Activated CD8-positive, alpha-beta memory T cell treated with anti-CD3 and anti-CD28 coated beads, Interleukin-2, amount 10 ng/mL, durations not matched to agents 7 days and 5 days (primary cell): Measurements from ENCODE around the gene DHX36. TPM values are rescaled to one million over a fixed set of nuclear protein-coding genes. Genes with fewer than 3 reads are reported as not detected.

Experiments
- ATAC-seq: fragments of 150-1000 bp; cut with Tn5 transposase; one replicate; pipeline ENCODE4 v1.10.0; 2021; ENCODE audit warnings: moderate library complexity
- CTCF ChIA-PET: fragments of 350-600 bp; sonication (Branson Sonifier 250); formaldehyde crosslinking; loops from one replicate; lab custom pipeline; 2021; ENCODE audit warnings: antibody characterized with exemption; lab: Charles Lee
- DNase-seq: peaks from one replicate; pipeline ENCODE4 v3.0.0-alpha.2; 2020
- H3K27ac Mint-ChIP-seq: one replicate; pipeline ENCODE4 v1.8.0; 2021; ENCODE audit warnings: mild to moderate bottlenecking, mixed read lengths
- H3K27me3 Mint-ChIP-seq: one replicate; pipeline ENCODE4 v1.8.0; 2021; ENCODE audit warnings: mixed read lengths
- H3K36me3 Mint-ChIP-seq: one replicate; pipeline ENCODE4 v1.8.0; 2021; ENCODE audit warnings: mild to moderate bottlenecking, mixed read lengths
- H3K4me1 Mint-ChIP-seq: one replicate; pipeline ENCODE4 v1.8.0; 2021; ENCODE audit warnings: mixed read lengths
- H3K4me3 Mint-ChIP-seq: one replicate; pipeline ENCODE4 v1.8.0; 2021; ENCODE audit warnings: mild to moderate bottlenecking, moderate library complexity, mixed read lengths
- H3K9me3 Mint-ChIP-seq: one replicate; pipeline ENCODE4 v1.8.0; 2022; ENCODE audit warnings: low read depth, mixed read lengths
- total RNA-seq, 2 experiments: library from RNA; stranded (reverse); gene quantifications; one replicate each; pipeline ENCODE4 v1.2.3, GENCODE V29; 2021

DHX36 gene
- total RNA-seq, 2 experiments from 2014 or later = 70.5 to 77.2 TPM

- no peaks in the 10 kb centered on the region for H3K27me3 Mint-ChIP-seq
- H3K27ac Mint-ChIP-seq = no peak overlapping the region
- CTCF ChIA-PET = no interaction called here
- H3K36me3 Mint-ChIP-seq = peaks cover 61% of the 10 kb centered on the region
- DNase-seq (no peak), ATAC-seq (no peak)
- H3K9me3 Mint-ChIP-seq = no peaks in the 10 kb centered on the region
- H3K4me3 Mint-ChIP-seq = no peak overlapping the region
- no peaks in the 10 kb centered on the region for H3K4me1 Mint-ChIP-seq
Measured at GRCh38 chr3:154273381-154273780, 50.9 kb downstream of the DHX36 start.

DNA sequence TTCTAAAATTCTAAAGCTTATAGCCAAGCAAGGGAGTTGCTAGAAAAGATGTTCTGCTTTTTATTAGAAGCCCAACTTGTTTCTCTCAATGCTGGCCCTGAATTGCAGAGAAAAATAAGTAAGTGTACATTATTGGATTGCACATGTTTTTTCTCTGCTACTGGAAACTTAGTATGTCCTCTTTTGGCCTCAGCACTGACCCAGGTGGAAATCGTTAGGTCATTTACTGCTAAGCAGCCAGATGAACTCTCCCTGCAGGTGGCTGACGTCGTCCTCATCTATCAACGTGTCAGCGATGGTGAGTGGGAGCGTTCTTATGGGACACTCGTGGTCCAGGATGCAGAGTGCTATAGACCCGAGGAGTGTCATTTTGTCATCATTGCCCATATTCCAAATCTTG is 69.8 kb downstream of the DHX36 start:
- CTCF ChIA-PET = interaction anchor here (1.3 to 1.6 kb wide), 2 partner anchors 10 kb away, joined by 4 read pairs; no protein-coding TSS in a partner anchor
- no peaks in the 10 kb centered on the region for H3K9me3 Mint-ChIP-seq
- no peaks in the 10 kb centered on the region for H3K27me3 Mint-ChIP-seq
- no peak overlapping the region for H3K4me3 Mint-ChIP-seq
- DNase-seq (no peak), ATAC-seq (no peak)
- H3K4me1 Mint-ChIP-seq = no peaks in the 10 kb centered on the region
- peaks cover 33% of the 10 kb centered on the region for H3K36me3 Mint-ChIP-seq
- H3K27ac Mint-ChIP-seq = no peak overlapping the region

GRCh38 chr3:154252759-154253638 is 71.3 kb downstream of the DHX36 start:
- ATAC-seq (peak; percentile 57), DNase-seq (peak; percentile 70)
- no peaks in the 10 kb centered on the region for H3K4me1 Mint-ChIP-seq
- no peaks in the 10 kb centered on the region for H3K27me3 Mint-ChIP-seq
- H3K27ac Mint-ChIP-seq = no peak overlapping the region
- H3K4me3 Mint-ChIP-seq = no peak overlapping the region
- CTCF ChIA-PET = interaction anchor here (0.7 to 1.9 kb wide), 8 partner anchors 8 to 132 kb away, joined by 3 to 6 read pairs (median 4); partner anchors contain the start of gene ARHGEF26
- H3K9me3 Mint-ChIP-seq = no peaks in the 10 kb centered on the region
- H3K36me3 Mint-ChIP-seq = peaks cover 26% of the 10 kb centered on the region

GRCh38 chr3:154251610-154252009 is 72.7 kb downstream of the DHX36 start:
- no peak overlapping the region for H3K27ac Mint-ChIP-seq
- ATAC-seq (no peak), DNase-seq (no peak)
- H3K4me1 Mint-ChIP-seq = no peaks in the 10 kb centered on the region
- H3K4me3 Mint-ChIP-seq = no peak overlapping the region
- H3K36me3 Mint-ChIP-seq = peaks cover 26% of the 10 kb centered on the region
- H3K9me3 Mint-ChIP-seq = no peaks in the 10 kb centered on the region
- H3K27me3 Mint-ChIP-seq = no peaks in the 10 kb centered on the region
- CTCF ChIA-PET = no interaction called here

GRCh38 chr3:154250291-154250690 is 74.0 kb downstream of the DHX36 start:
- H3K27me3 Mint-ChIP-seq = no peaks in the 10 kb centered on the region
- no peak overlapping the region for H3K27ac Mint-ChIP-seq
- no peaks in the 10 kb centered on the region for H3K9me3 Mint-ChIP-seq
- DNase-seq (no peak), ATAC-seq (no peak)
- no peaks in the 10 kb centered on the region for H3K4me1 Mint-ChIP-seq
- peaks cover 28% of the 10 kb centered on the region for H3K36me3 Mint-ChIP-seq
- CTCF ChIA-PET = no interaction called here
- H3K4me3 Mint-ChIP-seq = no peak overlapping the region

DNA sequence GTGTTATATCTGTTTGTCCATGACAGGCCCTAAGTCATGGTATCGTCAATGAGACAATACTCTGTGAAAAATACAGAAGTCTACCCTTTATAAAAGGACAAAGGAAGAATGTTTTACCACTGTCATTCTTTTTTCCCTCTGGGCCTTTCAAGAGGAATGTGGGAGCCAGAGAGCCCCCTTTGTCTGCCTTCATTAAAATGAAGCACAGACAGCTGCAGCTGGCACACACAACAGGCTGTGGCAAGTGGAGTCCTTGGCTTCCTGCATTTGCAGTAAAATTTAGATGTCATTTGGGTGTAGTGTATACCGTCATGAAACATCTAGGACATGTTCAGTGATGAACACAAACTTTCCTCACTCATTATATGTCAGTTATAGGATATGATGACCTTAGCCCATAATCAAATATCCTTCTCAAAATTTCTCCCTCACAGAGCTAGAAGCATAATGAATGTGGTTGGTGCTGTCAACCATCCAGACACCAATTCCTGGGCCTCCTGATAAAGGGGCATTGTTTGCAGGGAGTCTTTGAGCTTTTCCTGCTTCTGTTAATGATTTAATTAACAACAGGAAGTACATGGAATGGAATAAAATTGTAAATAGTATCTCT is 76.4 kb downstream of the DHX36 start:
- Mint-ChIP-seq H3K4me1 (peaks cover 3% of the 10 kb centered on the region), H3K27me3 (no peaks in the 10 kb centered on the region), H3K27ac (no peak overlapping the region), H3K4me3 (no peak overlapping the region), H3K9me3 (no peaks in the 10 kb centered on the region), H3K36me3 (peaks cover 22% of the 10 kb centered on the region)
- CTCF ChIA-PET = no interaction called here
- ATAC-seq (no peak), DNase-seq (no peak)

GRCh38 chr3:154244644-154245043 is 79.6 kb downstream of the DHX36 start:
- DNase-seq = no peak
- H3K4me1 Mint-ChIP-seq = peaks cover 3% of the 10 kb centered on the region
- CTCF ChIA-PET = interaction anchor here (1.1 kb wide), 1 partner anchor 9 kb away, joined by 4 read pairs; no protein-coding TSS in a partner anchor
- H3K27me3 Mint-ChIP-seq = no peaks in the 10 kb centered on the region
- no peak overlapping the region for H3K4me3 Mint-ChIP-seq
- H3K9me3 Mint-ChIP-seq = no peaks in the 10 kb centered on the region
- no peak for ATAC-seq
- H3K36me3 Mint-ChIP-seq = peaks cover 11% of the 10 kb centered on the region
- H3K27ac Mint-ChIP-seq = no peak overlapping the region

GRCh38 chr3:154243353-154243752 is 80.9 kb downstream of the DHX36 start:
- H3K27ac Mint-ChIP-seq = no peak overlapping the region
- H3K4me3 Mint-ChIP-seq = no peak overlapping the region
- H3K36me3 Mint-ChIP-seq = peaks cover 8% of the 10 kb centered on the region
- CTCF ChIA-PET = no interaction called here
- H3K4me1 Mint-ChIP-seq = peaks cover 3% of the 10 kb centered on the region
- no peak for DNase-seq
- no peaks in the 10 kb centered on the region for H3K9me3 Mint-ChIP-seq
- no peaks in the 10 kb centered on the region for H3K27me3 Mint-ChIP-seq
- no peak for ATAC-seq

- Mint-ChIP-seq H3K9me3 (no peaks in the 10 kb centered on the region), H3K4me1 (peaks cover 7% of the 10 kb centered on the region), H3K27ac (no peak overlapping the region), H3K27me3 (no peaks in the 10 kb centered on the region), H3K4me3 (no peak overlapping the region), H3K36me3 (peaks cover 8% of the 10 kb centered on the region)
- DNase-seq = no peak
- CTCF ChIA-PET = no interaction called here
- ATAC-seq = no peak
Measured at GRCh38 chr3:154242766-154243165, 81.5 kb downstream of the DHX36 start.

DNA sequence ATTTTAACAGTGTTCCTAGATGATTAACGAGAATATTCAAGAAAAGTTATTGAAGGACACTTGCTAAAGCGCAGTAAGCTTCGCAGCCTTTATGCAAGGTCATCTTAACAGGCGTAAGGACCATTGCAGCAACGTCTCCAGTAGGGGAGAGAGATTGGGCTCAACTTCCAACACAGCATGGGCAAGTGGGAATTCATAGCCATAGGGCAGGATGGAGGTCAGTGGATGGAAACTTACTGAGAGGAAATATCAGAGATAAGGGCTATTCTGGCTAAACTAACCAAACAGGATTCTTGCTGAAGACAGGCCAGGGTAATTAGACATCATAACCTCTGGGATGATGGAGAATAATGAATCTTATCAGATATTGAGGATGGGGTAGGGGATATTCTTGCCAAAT is 82.8 kb downstream of the DHX36 start:
- H3K4me3 Mint-ChIP-seq = no peak overlapping the region
- no peak for ATAC-seq
- H3K27ac Mint-ChIP-seq = no peak overlapping the region
- CTCF ChIA-PET = no interaction called here
- no peaks in the 10 kb centered on the region for H3K9me3 Mint-ChIP-seq
- H3K27me3 Mint-ChIP-seq = no peaks in the 10 kb centered on the region
- no peak for DNase-seq
- H3K36me3 Mint-ChIP-seq = peaks cover 5% of the 10 kb centered on the region
- peaks cover 11% of the 10 kb centered on the region for H3K4me1 Mint-ChIP-seq

DNA sequence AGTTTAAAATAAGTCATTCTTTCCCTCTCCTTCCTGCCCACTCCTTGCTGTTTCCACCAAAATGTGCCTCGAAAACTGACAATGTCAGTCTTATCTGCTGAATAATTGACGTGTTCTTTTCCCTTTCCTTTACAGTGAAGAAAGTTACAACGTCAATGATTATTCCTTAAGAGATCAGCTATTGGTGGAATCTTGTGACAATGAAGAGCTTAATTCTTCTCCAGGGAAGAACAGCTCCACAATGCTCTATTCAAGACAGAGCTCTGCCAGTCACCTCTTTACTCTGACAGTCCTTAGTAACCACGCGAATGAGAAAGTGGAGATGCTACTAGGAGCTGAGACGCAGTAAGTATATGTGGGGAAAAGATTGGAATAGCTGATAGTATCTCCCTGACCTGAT is 84.1 kb downstream of the DHX36 start:
- H3K9me3 Mint-ChIP-seq = no peaks in the 10 kb centered on the region
- H3K27ac Mint-ChIP-seq = no peak overlapping the region
- no peak overlapping the region for H3K4me3 Mint-ChIP-seq
- CTCF ChIA-PET = no interaction called here
- no peaks in the 10 kb centered on the region for H3K27me3 Mint-ChIP-seq
- peaks cover 11% of the 10 kb centered on the region for H3K4me1 Mint-ChIP-seq
- H3K36me3 Mint-ChIP-seq = no peaks in the 10 kb centered on the region
- DNase-seq (no peak), ATAC-seq (no peak)

- no peak for DNase-seq
- peaks cover 8% of the 10 kb centered on the region for H3K4me1 Mint-ChIP-seq
- H3K9me3 Mint-ChIP-seq = no peaks in the 10 kb centered on the region
- no peak for ATAC-seq
- CTCF ChIA-PET = no interaction called here
- H3K27me3 Mint-ChIP-seq = peaks cover 5% of the 10 kb centered on the region
- no peaks in the 10 kb centered on the region for H3K36me3 Mint-ChIP-seq
- H3K4me3 Mint-ChIP-seq = no peak overlapping the region
- no peak overlapping the region for H3K27ac Mint-ChIP-seq
Measured at GRCh38 chr3:154236331-154236730, 88.0 kb downstream of the DHX36 start.

GRCh38 chr3:154235330-154235729 is 89.0 kb downstream of the DHX36 start:
- Mint-ChIP-seq H3K4me3 (no peak overlapping the region), H3K4me1 (peaks cover 8% of the 10 kb centered on the region), H3K36me3 (no peaks in the 10 kb centered on the region), H3K9me3 (no peaks in the 10 kb centered on the region), H3K27me3 (peaks cover 8% of the 10 kb centered on the region), H3K27ac (no peak overlapping the region)
- ATAC-seq (no peak), DNase-seq (no peak)
- CTCF ChIA-PET = no interaction called here

GRCh38 chr3:154229217-154229590 is 95.1 kb downstream of the DHX36 start:
- Mint-ChIP-seq H3K27ac (no peak overlapping the region), H3K27me3 (peaks cover 11% of the 10 kb centered on the region), H3K4me3 (no peak overlapping the region), H3K4me1 (no peaks in the 10 kb centered on the region), H3K9me3 (no peaks in the 10 kb centered on the region), H3K36me3 (no peaks in the 10 kb centered on the region)
- CTCF ChIA-PET = no interaction called here
- DNase-seq = no peak
- no peak for ATAC-seq
